Fibroblast of pulmonary artery (primary cell): ENCODE data around the gene PRDM1.

Experiments
- DNase-seq: peaks from one replicate; pipeline ENCODE4 v3.0.0-alpha.2; 2010; ENCODE audit warnings: low read depth
- H3K4me3 ChIP-seq: replicated peaks from 2 replicates; pipeline ENCODE4 v1.5.1; 2011; ENCODE audit warnings: low read depth, mild to moderate bottlenecking, control low read depth, low read length, moderate library complexity
- TF ChIP-seq, protein P1 (sequence below): IDR thresholded peaks from 2 replicates; pipeline ENCODE4 v1.5.1; 2011; ENCODE audit warnings: mild to moderate bottlenecking, control low read depth, low read length, inconsistent platforms; ENCODE audit errors: missing control alignments

PRDM1 gene

GRCh38 chr6:106101466-106101865 is 15.3 kb downstream of the PRDM1 start:
- TF ChIP-seq, protein P1, sequence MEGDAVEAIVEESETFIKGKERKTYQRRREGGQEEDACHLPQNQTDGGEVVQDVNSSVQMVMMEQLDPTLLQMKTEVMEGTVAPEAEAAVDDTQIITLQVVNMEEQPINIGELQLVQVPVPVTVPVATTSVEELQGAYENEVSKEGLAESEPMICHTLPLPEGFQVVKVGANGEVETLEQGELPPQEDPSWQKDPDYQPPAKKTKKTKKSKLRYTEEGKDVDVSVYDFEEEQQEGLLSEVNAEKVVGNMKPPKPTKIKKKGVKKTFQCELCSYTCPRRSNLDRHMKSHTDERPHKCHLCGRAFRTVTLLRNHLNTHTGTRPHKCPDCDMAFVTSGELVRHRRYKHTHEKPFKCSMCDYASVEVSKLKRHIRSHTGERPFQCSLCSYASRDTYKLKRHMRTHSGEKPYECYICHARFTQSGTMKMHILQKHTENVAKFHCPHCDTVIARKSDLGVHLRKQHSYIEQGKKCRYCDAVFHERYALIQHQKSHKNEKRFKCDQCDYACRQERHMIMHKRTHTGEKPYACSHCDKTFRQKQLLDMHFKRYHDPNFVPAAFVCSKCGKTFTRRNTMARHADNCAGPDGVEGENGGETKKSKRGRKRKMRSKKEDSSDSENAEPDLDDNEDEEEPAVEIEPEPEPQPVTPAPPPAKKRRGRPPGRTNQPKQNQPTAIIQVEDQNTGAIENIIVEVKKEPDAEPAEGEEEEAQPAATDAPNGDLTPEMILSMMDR, result no peak
- H3K4me3 ChIP-seq, result no peak overlapping the region
- no peak for DNase-seq

GRCh38 chr6:106102034-106102433 is 15.9 kb downstream of the PRDM1 start:
- H3K4me3 ChIP-seq, result no peak overlapping the region
- TF ChIP-seq, protein P1, result no peak
- no peak for DNase-seq

GRCh38 chr6:106102967-106103727 is 17.0 kb downstream of the PRDM1 start:
- peak overlapping the region; percentile 0 for H3K4me3 ChIP-seq
- no peak for DNase-seq
- TF ChIP-seq, protein P1, result no peak

GRCh38 chr6:106103728-106104109 is 17.6 kb downstream of the PRDM1 start:
- TF ChIP-seq, protein P1, result no peak
- no peak overlapping the region for H3K4me3 ChIP-seq
- DNase-seq, result no peak

- TF ChIP-seq, protein P1, result no peak
- H3K4me3 ChIP-seq, result no peak overlapping the region
- no peak for DNase-seq
Observed at GRCh38 chr6:106104476-106104875, 18.3 kb downstream of the PRDM1 start.

- TF ChIP-seq, protein P1, result no peak
- no peak for DNase-seq
- no peak overlapping the region for H3K4me3 ChIP-seq
Observed at GRCh38 chr6:106104941-106105340, 18.8 kb downstream of the PRDM1 start.

DNA sequence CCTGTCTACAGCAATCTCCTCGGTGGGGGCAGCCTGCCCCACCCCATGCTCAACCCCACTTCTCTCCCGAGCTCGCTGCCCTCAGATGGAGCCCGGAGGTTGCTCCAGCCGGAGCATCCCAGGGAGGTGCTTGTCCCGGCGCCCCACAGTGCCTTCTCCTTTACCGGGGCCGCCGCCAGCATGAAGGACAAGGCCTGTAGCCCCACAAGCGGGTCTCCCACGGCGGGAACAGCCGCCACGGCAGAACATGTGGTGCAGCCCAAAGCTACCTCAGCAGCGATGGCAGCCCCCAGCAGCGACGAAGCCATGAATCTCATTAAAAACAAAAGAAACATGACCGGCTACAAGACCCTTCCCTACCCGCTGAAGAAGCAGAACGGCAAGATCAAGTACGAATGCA is 19.4 kb downstream of the PRDM1 start:
- DNase-seq, result no peak
- H3K4me3 ChIP-seq, result no peak overlapping the region
- TF ChIP-seq, protein P1, result no peak
